HCT116 (cell line): ENCODE results near the gene SOCS3. TPM values are rescaled to one million over a fixed set of nuclear protein-coding genes. Genes with fewer than 3 reads are reported as not detected.

Source experiments
- ATAC-seq: fragments of 200-7000 bp; cut with Tn5 transposase; 2 replicates; pipeline ENCODE4 v1.9.1; 2020; ENCODE audit warnings: mild to moderate bottlenecking, moderate library complexity
- BruUV-seq: library from RNA; stranded (reverse); fragments of 400-500 nt; replicated peaks from 2 replicates; lab custom pipeline; 2021; lab: Mats Ljungman, UMichigan
- CTCF ChIA-PET: fragments of 300-600 bp; sonication (Branson Sonifier 250); formaldehyde crosslinking; loops from one replicate; lab custom pipeline; 2021; ENCODE audit warnings: antibody characterized with exemption; lab: Charles Lee
- POLR2A ChIA-PET: fragments of 300-600, 350-600 bp; sonication (Branson Sonifier 250); formaldehyde crosslinking; loops from one replicate; lab custom pipeline; 2021; ENCODE audit warnings: antibody characterized with exemption; lab: Charles Lee
- RAD21 ChIA-PET, 2 experiments: fragments of 300-600 bp; sonication (Branson Sonifier 250); formaldehyde crosslinking; loops; one replicate each; lab custom pipeline; 2023; ENCODE audit warnings: low total read pairs in 2 of 2; ENCODE audit not compliant: uncharacterized antibody in 2 of 2, unreplicated experiment in 2 of 2, low non-redundant PET in 1 of 2; lab: Charles Lee
- DNase-seq: peaks from one replicate; pipeline ENCODE4 v3.0.0-alpha.2; 2010; ENCODE audit warnings: low read depth, low spot score
- H2AFZ ChIP-seq: fragments of 200-600 bp; shearing (Covaris generic), sonication (generic); 2 replicates; pipeline ENCODE4 v1.6.1; 2017; ENCODE audit warnings: low read depth, mixed run types, mixed read lengths, antibody characterized with exemption, low read length; ENCODE audit not compliant: poor library complexity, severe bottlenecking
- H3K27ac ChIP-seq: 2 replicates; pipeline ENCODE4 v1.5.1; 2012; ENCODE audit warnings: low read depth, low read length
- H3K27me3 ChIP-seq: fragments of 200-600 bp; sonication (generic); 2 replicates; pipeline ENCODE4 v1.6.1; 2016; ENCODE audit warnings: mixed run types, low read length, mixed read lengths; ENCODE audit not compliant: insufficient read depth
- H3K36me3 ChIP-seq, 2 experiments: fragments of 200-500 bp in 1 of 2; fragments of 200-600 bp in 1 of 2; sonication (Bioruptor generic) in 1 of 2; sonication (generic) in 1 of 2; 2 replicates each; pipeline versions ENCODE4 v1.5.1 to v1.6.1; 2014 to 2016; ENCODE audit warnings: low read length in 2 of 2, inconsistent platforms in 1 of 2, mixed read lengths in 1 of 2, mixed run types in 1 of 2; ENCODE audit not compliant: insufficient read depth in 2 of 2, control insufficient read depth in 1 of 2
- H3K4me1 ChIP-seq, 2 experiments: fragments of 200-600 bp in 1 of 2; sonication (generic) in 1 of 2; 2 replicates each; pipeline versions ENCODE4 v1.5.1 to v1.6.1; 2012 to 2017; ENCODE audit warnings: low read length in 2 of 2, inconsistent platforms in 1 of 2, mild to moderate bottlenecking in 1 of 2, mixed read lengths in 1 of 2, mixed run types in 1 of 2, moderate library complexity in 1 of 2; ENCODE audit not compliant: insufficient read depth in 2 of 2, control insufficient read depth in 1 of 2
- H3K4me2 ChIP-seq: fragments of 200-600 bp; sonication (generic); 2 replicates; pipeline ENCODE4 v1.6.1; 2017; ENCODE audit warnings: mixed run types, low read length, mixed read lengths
- H3K4me3 ChIP-seq, 2 experiments: fragments of 200-600 bp in 1 of 2; sonication (generic) in 1 of 2; replicated peaks in 1 of 2; 2 replicates each; pipeline ENCODE4 v1.5.1; 2011 to 2016; ENCODE audit warnings: low read length in 2 of 2, control low read depth in 1 of 2, low read depth in 1 of 2, mild to moderate bottlenecking in 1 of 2, mixed read lengths in 1 of 2, mixed run types in 1 of 2
- H3K79me2 ChIP-seq: fragments of 200-600 bp; sonication (generic); 2 replicates; pipeline ENCODE4 v1.6.1; 2017; ENCODE audit warnings: mild to moderate bottlenecking, mixed run types, low read length, moderate library complexity, mixed read lengths; ENCODE audit not compliant: insufficient read depth
- H3K9ac ChIP-seq: fragments of 200-600 bp; sonication (generic); 2 replicates; pipeline ENCODE4 v1.6.1; 2016; ENCODE audit warnings: low read length, mixed read lengths
- H3K9me2 ChIP-seq: fragments of 200-600 bp; sonication (generic), shearing (Covaris generic); 2 replicates; pipeline ENCODE4 v1.6.1; 2017; ENCODE audit warnings: mixed run types, mild to moderate bottlenecking, moderate library complexity; ENCODE audit not compliant: insufficient read depth
- H3K9me3 ChIP-seq, 2 experiments: fragments of 200-500 bp in 1 of 2; fragments of 200-600 bp in 1 of 2; sonication (Bioruptor generic) in 1 of 2; sonication (generic) in 1 of 2; 2 replicates each; pipeline ENCODE4 v1.6.1; 2014 to 2017; ENCODE audit warnings: low read length in 2 of 2, mixed read lengths in 2 of 2, inconsistent platforms in 1 of 2, low read depth in 1 of 2, mild to moderate bottlenecking in 1 of 2, mixed run types in 1 of 2, moderate library complexity in 1 of 2; ENCODE audit not compliant: control insufficient read depth in 1 of 2, insufficient read depth in 1 of 2
- H4K20me1 ChIP-seq: fragments of 200-600 bp; sonication (generic), shearing (Covaris generic); 2 replicates; pipeline ENCODE4 v1.6.1; 2017; ENCODE audit warnings: mixed run types, mild to moderate bottlenecking, moderate library complexity; ENCODE audit not compliant: insufficient read depth
- CEBPB ChIP-seq: IDR thresholded peaks from 2 replicates; pipeline ENCODE4 v1.6.1; 2012; ENCODE audit warnings: low read depth
- ELF1 ChIP-seq: IDR thresholded peaks from 2 replicates; pipeline ENCODE4 v1.6.1; 2012; ENCODE audit warnings: low read depth, borderline replicate concordance
- EZH2 ChIP-seq: fragments of 200-600 bp; sonication (generic); IDR thresholded peaks from 2 replicates; pipeline ENCODE4 v1.6.1; 2017; ENCODE audit warnings: antibody characterized with exemption, mixed run types
- RAD21 ChIP-seq: IDR thresholded peaks from 2 replicates; pipeline ENCODE4 v1.6.1; 2012; ENCODE audit warnings: low read depth, mild to moderate bottlenecking
- ZFX ChIP-seq: fragments of 450-650 bp; IDR thresholded peaks from 2 replicates; pipeline ENCODE4 v1.6.1; 2017
- ZNF274 ChIP-seq: fragments of 200-500 bp; sonication (Bioruptor generic); IDR thresholded peaks from 2 replicates; pipeline ENCODE4 v1.6.1; 2014; ENCODE audit warnings: mild to moderate bottlenecking, low read depth, low read length, inconsistent platforms
- intact Hi-C: fragments of 100-400 bp; cut with micrococcal nuclease; formaldehyde crosslinking; loops from 2 replicates; pipeline ENCODE4 v1.10.0; 2022
- total RNA-seq: library from RNA; stranded (reverse); gene quantifications from one replicate; pipeline ENCODE4 v1.2.1, GENCODE V29; 2021; ENCODE audit not compliant: unreplicated experiment
- TF ChIP-seq, protein P1 (sequence below): IDR thresholded peaks from 2 replicates; pipeline ENCODE4 v1.6.1; 2012
- TF ChIP-seq, protein P2 (sequence below): IDR thresholded peaks from 2 replicates; pipeline ENCODE4 v1.6.1; 2011; ENCODE audit warnings: mild to moderate bottlenecking, low read length, moderate library complexity; ENCODE audit not compliant: insufficient replicate concordance; ENCODE audit errors: extremely low read depth

The SOCS3 gene
- total RNA-seq, 1 experiment from 2014 or later, result 26.7 TPM

DNA sequence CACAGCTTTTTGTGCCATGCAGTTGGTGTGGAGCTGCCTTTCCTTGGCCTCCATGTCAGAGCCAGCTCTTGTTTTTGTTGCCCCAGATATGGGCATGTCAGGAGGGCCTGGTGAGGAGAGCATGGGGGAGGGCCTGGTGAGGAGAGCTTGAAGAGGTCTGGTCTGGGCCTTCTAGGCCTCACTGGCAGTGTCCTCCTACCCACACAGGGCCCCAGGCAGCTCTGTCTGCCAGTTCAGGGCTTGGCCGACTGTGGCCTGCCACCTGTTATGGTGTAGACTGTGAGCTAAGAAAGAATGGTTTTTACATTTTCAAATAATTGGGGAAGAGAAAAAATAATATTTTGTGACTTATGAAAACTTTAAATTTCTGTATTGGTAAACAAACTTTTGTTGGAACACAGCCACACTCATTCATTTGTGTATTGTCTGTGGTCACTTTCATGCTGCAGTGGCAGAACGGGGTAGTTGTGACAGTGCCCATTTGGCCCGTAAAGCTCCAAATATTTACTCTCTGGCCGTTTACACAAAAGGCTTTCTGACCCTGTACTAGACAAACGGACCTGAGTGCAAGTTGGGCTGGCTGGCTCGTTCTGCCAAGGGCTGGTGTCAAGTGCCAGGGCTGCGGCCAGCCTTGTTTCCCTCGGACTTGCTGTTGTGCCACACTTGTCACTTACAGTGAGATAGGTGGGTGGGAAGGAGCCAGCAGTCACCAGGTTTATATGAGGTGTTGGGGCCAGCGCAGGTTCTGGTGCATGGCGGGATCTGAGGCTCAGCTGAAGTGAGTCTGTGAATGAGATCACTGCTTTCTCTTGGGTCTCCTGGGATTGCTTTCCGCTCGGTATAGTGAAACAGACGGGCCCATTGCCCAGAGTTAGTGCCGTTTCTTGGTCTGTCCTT, 36.8 kb upstream of the SOCS3 start:
- Histone ChIP-seq H3K9me3 (no peaks in the 10 kb centered on the region), H3K4me2 (no peak overlapping the region), H4K20me1 (peaks cover 3% of the 10 kb centered on the region; the same call in 1 of the 2 replicates), H3K27ac (no peak overlapping the region), H3K27me3 (no peaks in the 10 kb centered on the region), H3K4me1 (peaks cover 10% of the 10 kb centered on the region in 2 experiments), H3K36me3 (peaks cover 38 to 63% of the 10 kb centered on the region in 2 experiments; a peak in 2 of 4 replicates), H3K4me3 (no peak overlapping the region), H3K9me2 (no peaks in the 10 kb centered on the region), H3K79me2 (peaks cover 58% of the 10 kb centered on the region), H2AFZ (no peak overlapping the region), H3K9ac (no peak overlapping the region)
- ChIA-PET RAD21 (no interaction called here), CTCF (interaction anchor here (1.2 kb wide), 1 partner anchor 26 kb away, joined by 3 read pairs; no protein-coding TSS in a partner anchor), POLR2A (no interaction called here)
- no TSS peak for BruUV-seq
- no peak for ATAC-seq
- TF ChIP-seq ZFX, result no peak; the same call in 1 of the 2 replicates
- TF ChIP-seq, protein P1, sequence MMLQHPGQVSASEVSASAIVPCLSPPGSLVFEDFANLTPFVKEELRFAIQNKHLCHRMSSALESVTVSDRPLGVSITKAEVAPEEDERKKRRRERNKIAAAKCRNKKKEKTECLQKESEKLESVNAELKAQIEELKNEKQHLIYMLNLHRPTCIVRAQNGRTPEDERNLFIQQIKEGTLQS, result no peak
- TF ChIP-seq ZNF274, result no peak
- TF ChIP-seq ELF1, result no peak
- no peak for TF ChIP-seq EZH2
- intact Hi-C loops, result no loop called here
- no peak for DNase-seq

DNA sequence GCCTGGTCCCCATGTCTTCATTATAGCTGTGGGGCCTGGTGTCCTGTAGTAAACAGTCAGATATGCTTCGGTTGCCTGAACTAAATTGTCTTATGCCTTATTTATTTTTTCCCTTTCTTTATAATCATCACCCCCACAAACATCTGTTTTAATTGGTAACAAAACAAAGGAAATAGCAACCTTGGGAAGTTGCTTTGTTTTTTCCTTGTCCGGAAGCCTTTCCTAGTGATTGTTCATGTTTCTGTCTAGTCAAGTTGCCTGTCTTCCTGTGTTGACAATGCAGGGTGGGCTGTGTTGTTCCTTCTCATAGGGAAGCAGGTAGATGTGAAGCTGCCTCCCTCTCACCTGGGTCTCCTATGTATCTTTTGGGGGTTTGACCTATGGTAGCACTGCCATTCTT, 35.3 kb upstream of the SOCS3 start:
- ChIA-PET POLR2A (no interaction called here), CTCF (no interaction called here), RAD21 (no interaction called here)
- Histone ChIP-seq H3K27ac (no peak overlapping the region), H3K27me3 (no peaks in the 10 kb centered on the region), H3K79me2 (peaks cover 73% of the 10 kb centered on the region), H3K36me3 (peaks cover 25 to 55% of the 10 kb centered on the region in 2 experiments; a peak in 2 of 4 replicates), H3K9me2 (no peaks in the 10 kb centered on the region), H3K4me1 (peaks cover 13 to 25% of the 10 kb centered on the region in 2 experiments), H2AFZ (no peak overlapping the region), H3K4me2 (no peak overlapping the region), H3K4me3 (no peak overlapping the region), H4K20me1 (peaks cover 3% of the 10 kb centered on the region; the same call in 1 of the 2 replicates), H3K9me3 (no peaks in the 10 kb centered on the region), H3K9ac (no peak overlapping the region)
- intact Hi-C loops, result no loop called here
- DNase-seq (no peak), ATAC-seq (no peak)
- no TSS peak for BruUV-seq
- TF ChIP-seq ZFX, result no peak
- TF ChIP-seq, protein P2, sequence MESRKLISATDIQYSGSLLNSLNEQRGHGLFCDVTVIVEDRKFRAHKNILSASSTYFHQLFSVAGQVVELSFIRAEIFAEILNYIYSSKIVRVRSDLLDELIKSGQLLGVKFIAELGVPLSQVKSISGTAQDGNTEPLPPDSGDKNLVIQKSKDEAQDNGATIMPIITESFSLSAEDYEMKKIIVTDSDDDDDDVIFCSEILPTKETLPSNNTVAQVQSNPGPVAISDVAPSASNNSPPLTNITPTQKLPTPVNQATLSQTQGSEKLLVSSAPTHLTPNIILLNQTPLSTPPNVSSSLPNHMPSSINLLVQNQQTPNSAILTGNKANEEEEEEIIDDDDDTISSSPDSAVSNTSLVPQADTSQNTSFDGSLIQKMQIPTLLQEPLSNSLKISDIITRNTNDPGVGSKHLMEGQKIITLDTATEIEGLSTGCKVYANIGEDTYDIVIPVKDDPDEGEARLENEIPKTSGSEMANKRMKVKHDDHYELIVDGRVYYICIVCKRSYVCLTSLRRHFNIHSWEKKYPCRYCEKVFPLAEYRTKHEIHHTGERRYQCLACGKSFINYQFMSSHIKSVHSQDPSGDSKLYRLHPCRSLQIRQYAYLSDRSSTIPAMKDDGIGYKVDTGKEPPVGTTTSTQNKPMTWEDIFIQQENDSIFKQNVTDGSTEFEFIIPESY, result no peak
- no peak for TF ChIP-seq RAD21
- no peak for TF ChIP-seq CEBPB
